HG03571 (cell line): ENCODE results near the gene SRGAP3.

ENCODE experiments used
- ATAC-seq: cut with Tn5 transposase; IDR thresholded peaks from one replicate; pipeline ENCODE4 v1.9.1; 2021; ENCODE audit not compliant: unreplicated experiment

The SRGAP3 gene

DNA sequence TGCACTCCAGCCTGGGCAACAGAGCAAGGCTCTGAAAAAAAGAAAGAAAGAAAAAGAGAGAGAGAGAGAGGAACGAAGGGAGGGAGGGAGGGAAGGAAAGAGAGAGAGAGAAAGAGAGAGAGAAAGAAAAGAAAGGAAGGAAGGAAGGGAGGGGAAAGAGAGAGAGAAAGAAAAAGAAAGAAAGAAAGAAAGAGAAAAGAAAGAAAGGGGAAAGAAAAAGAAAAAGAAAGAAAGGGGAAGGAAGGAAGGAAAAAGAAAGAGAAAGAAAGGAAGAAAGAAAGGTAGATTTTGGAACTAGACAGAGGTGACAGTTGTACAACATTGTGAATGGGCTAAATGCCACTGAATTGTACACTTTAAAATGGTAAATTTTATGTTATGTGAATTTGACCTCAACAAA, 5.3 kb upstream of the SRGAP3 start:
- ATAC-seq, result no peak

DNA sequence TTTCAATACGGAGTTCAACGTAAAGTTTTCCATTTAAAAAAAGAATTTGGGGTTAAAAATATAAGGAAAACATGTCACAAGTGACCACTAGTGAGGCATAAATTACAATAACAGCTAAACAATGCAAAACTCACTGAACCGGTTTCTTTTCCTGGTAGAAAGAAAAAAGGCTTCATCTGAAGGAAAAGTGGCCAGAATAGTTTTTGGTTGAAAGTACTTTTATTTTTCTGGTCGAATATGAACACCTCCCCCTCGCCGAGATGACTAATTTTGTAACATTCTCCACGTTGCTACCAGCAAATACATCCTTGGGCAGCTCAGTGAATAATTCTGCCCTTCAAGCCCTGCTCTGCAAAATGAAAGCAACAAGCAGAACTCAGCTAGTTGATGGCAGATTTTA, 3.9 kb upstream of the SRGAP3 start:
- no peak for ATAC-seq

DNA sequence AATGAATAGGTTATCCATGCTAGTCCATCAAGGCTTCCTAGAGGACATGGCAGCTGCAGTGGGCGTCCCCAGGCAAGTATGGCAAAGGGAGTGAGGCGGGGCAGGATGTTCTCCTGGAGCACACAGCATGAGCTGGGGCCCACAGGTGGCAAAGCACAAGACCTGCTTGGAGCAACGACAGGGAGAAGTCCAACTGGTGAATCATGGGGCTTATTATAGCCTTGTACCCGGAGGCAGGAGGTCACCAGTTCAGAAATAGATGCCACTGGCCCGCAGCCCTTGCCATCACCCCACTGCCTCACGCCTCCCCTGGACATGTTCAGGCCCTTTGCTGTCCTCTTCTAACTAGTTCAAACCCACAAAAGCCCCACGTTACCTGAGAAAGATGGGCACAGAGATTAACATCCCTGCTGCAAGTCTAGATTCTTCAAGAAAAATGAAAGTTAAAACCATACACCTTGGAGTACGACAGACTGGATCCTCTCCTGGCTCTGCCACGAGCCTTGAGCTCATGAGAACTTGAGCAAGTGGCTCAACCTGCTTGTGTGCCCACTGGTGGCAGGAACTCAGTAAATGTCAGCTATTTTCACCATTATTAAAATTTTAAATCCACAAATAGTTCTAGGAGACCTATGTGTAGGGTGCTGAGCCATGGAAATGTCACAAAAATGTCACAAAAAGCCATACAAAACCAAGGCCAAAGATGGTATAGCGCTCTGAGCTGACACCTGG, 1.8 kb upstream of the SRGAP3 start:
- no peak for ATAC-seq

DNA sequence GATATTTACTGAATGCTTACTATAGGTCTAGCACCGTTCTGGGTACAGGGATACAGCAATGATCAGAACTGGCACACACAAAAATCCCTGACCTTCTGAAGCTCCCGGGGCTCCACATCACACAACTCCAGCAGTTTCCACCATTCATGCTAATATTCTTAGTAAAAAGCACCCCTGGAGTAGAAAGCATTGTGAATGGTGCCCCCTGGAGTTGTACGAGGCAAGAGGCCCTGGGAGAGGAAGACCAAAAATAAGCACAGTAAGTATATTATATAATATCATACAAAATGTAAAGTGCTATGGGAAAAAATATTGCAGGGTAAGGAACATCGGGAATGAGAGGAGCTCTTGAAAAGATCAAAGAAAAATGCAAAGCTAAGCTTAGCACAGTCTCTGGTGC, 790 bp upstream of the SRGAP3 start:
- ATAC-seq, result no peak

DNA sequence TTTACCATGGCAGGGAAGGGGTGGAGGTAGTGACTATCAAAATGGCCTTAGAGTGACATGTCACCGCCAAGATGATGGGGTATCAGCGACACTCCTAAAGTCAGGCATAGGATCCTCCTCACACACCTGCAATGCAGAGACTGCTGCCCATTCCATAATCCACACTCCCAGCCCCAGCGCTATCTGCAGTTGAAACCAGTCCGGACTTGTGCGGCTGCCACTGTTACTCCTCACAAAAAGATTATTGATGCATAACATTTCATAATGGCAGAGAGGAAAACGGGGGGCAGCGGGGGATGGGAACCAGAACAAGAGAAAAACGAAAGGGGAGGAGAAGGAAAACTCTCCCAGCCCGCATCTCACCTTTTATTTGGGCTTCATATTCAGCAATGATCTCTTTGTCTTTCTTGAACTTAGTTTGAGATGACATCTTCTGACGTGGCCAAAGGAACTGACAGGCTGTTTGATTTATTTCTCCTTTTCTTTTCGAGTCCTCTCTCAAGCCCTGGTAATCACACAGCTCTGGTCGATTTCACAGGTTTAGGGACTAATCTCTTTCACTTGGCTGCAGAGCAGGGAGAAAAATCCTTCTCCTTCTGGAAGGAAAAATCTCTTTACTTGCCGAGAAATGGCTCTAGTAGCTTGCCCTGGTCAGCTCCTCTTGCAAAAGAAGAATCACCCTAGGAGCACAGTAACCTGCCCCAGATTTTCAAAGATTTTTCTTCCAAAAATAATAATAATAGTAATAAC, 749 bp downstream of the SRGAP3 start:
- no peak for ATAC-seq

DNA sequence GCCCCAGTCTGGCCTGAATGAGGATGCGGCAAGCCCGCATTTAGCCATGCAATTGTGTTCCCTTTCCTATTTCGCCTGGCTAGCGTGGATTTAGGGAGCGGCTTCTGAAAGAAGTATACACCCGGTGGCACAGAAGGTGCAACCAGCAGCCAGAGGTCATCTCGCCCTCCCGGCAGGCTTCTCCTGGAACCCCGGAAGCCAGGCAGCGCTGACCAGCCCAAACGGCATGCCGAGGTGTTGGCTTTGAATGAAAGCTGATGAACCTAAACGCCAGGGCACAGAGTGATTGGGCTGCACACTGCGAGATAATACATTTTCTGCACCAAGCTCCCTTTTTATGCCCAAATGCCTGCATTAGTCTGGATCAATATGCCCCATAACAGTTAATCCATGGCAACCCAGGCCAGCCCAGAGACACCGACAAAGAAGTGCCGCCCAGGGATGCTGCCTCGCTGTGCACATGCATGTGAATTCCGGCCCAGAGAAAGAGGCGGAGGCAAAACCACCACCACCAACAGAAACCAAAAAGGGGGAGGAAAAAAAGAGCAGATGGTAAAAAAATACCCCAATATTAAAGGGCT, 1.4 kb downstream of the SRGAP3 start:
- no peak for ATAC-seq

DNA sequence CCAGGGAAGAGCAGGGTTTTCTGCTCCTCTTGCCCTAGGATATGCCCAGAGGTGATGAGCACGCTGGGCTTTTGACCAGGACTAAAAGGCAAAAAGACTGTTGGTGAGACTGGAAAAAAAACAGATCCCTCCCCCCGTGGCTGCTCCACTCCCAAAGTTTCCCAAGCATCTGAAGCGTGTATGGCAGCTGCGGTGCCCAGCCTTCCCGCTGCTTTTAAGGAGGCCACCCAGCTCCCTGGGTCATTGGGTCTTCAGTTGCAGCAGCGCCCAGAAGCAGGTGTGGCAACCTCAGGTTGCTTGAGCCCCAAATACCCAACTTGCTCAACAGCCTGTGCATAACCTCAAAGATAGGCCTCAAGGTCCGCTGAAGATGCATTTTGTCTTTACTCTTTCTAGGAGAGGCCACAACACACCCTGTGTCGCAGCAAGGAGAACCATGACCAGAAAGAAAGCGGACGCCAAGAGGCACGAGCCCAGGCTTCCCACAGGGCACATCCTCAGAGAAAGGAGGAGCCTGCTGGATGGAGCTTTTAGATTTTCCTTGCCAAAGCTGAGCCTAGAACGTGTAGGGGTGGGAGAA, 2.0 kb downstream of the SRGAP3 start:
- no peak for ATAC-seq

DNA sequence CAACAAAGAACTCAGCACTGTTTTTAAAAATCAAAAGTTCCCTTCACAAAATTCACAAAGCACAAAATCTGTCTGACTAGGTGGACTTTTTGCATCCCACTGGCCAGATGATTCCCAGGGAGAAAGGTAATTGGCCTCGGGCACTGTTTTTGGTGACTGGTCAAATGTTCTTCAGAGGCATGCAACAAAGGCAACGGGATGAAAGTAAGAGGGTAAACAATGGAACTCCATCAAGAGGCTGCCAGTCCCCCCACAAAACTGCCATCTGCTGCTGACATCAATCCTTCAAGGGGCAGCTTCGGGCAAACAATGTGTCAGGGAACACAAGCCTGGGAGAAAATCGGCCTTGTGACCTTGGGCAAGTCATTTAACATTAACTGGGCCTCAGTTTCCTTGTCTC, 3.3 kb downstream of the SRGAP3 start:
- no peak for ATAC-seq

DNA sequence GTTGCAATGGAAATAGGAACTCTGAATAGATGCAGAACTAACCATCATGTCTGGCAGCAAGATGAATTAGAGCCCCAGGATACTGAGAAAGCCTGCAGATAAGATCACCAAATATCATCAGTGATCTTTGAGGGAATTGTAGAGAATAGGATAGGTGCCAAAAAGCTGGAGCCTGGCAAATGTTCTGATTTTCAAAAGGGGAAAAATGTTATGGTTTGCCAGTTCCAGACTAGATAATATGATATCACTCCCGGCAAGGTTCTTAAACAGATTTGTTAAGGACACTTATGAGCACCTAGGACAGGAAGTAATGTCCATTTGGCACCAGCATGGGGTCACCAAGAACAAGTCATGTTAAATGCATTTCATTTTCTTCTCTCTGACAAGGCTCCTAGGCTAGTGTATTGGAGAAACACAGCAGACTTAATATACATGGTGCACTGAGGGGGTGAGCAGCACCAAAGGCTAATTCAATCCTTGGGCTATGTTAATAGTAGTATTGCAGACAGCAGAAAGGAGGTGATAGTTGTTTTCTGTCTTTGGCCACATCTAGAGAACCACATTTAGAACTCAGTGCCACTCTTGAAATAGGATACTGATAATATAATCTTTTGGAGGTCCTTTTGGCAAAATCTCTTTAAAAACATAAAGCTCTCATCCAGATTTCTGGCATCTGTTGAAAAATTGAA, 4.8 kb downstream of the SRGAP3 start:
- no peak for ATAC-seq

DNA sequence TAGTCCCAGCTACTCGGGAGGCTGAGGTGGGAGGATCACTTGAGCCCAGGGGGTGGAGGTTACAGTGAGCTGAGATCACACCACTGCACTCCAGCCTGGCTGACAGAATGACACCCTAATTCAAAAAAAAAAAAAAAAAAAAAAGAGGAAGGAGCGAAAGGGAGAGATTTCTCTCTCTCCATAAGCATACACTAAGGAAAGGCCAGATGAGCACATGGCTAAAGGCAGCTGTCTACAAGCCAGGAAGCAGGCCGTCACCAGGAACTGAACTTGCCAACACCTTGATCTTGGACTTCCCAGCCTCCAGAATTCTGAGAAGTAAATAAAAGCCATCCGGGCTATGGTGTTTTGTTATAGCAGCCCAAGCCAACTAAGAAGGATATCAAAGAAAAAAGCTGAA, 7.5 kb downstream of the SRGAP3 start:
- ATAC-seq, result no peak

DNA sequence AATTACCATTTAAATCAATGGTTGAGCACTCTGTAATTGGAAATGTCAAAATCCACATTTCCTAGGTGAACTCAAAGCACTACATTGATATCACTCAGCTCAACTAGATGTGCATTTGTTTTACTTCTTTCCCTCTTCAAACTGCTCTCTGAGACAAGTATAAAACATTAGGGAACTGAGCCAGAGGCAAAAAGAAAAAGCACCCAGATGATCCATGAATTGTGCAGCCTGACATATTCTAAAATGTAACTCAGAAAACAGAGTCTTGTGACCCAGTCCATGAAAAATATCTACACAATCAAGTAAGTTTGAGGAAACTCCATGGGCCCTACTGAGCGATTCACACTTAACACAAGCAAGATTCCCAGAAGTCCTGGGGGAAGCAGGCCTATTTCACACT, 9.8 kb downstream of the SRGAP3 start:
- no peak for ATAC-seq

DNA sequence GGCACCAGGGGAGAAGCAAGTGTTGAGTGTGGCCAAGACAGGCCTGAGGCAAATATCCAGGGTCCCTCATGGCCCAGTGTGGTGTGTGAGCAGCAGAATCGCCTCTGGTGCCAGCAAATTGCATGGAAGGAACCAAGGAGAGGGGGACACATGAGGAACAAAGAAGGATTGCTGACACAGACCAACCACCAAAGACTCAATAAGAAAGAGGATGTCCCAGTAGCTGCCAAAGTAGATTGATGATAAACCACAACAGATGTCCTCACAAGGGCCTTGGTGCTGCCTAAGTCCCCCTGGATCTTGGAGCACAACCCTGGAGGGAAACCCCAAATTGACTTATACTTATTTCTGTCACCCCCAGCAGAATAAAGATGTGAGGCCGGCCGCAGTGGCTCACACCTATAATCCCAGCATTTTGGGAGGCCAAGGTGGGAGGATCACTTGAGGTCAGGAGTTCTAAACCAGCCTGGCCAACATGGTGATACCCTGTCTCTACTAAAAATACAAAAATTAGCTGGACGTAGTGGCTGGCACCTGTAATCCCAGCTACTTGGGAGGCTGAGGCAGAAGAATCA, 10.6 kb downstream of the SRGAP3 start:
- no peak for ATAC-seq

DNA sequence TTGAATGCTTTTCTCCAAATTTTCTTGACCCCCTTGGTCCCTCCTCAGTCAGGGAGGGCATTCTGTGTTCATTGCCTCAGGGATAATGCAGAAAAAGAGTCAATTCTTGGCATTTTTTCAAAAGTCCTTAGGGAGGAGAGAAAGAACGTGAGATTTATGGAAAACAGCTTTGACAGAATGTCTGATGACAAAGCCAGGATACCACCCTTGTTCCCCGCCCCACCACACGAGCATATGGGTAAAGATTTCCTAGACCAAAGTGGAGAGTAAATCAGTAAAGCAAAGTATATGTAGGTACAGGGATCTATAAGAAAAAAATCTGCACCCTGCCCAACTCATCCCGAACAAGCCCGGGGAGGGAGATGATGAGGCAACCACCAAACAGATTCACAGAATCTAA, 11.2 kb downstream of the SRGAP3 start:
- no peak for ATAC-seq

DNA sequence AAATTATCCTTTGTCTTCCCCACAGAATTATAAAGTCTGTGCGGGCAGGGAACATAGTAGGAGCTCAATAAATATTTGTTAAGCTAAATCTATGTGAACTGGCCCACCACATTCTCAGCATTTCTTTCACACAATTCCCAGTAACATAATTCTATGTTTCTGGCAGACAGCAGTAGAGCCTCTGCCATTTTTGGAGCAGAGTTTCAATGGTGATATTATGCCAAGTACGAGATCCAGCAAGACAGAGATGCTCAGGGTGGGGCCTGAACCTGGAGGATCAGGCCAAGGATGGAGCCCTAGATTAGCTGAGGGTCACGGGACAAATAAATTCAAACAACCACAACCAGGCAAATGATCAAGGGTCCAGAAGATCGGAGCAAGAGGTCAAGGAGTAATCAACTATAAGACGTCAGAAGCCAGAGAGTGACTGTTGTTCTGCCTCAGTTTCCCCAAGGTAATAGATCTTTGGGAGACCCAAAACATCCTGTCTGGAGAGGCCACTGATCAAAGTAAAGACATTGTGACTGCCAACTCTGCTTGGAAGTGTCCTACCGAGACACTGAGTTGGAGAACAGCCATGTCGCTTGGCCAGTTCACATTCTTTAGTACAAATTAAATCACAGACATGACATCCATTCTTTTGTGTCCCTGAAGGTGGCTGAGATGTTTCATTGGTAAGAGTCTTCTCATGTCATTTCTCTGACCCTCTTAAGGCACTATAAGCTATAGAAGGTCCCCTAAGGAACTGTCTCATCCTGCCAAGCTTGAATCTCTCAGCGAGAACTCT, 15.4 kb downstream of the SRGAP3 start:
- ATAC-seq, result no peak

DNA sequence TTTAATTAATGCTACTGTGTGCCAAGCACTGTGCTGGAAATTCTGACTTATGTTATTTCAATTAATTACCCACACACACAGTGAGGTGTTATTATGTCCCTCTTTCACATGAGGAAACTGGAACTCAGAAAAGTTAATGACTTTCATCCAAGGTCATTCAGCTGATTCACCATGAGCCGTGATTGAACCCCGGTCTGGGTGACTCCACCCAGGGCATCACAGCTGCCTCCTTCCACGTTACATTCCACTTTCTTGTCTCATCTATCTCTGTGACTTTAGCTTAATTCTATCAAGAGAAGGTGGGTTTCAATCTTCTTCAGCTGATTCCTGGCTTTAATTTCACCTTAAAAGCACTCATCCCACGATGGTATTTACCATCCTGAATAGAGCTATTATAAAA, 16.3 kb downstream of the SRGAP3 start:
- no peak for ATAC-seq

DNA sequence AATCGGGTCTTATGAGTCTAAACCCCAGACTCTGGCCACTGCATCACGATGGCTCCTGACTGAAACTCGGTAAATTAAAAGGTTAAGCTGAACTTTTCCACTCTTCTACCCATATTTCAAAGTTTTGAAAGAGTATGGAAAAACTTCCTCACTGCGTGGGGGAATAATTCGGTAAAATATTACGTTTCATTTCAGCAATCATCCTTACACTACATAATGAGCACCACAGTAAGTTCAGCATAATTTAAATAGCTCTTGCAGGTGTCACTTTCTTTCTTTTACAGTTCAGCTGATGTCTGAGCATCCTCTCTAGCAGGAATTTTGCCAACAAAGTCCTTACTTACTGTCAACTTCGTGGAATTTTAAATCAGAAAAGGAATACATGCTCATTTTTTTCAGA, 17.5 kb downstream of the SRGAP3 start:
- ATAC-seq, result no peak

DNA sequence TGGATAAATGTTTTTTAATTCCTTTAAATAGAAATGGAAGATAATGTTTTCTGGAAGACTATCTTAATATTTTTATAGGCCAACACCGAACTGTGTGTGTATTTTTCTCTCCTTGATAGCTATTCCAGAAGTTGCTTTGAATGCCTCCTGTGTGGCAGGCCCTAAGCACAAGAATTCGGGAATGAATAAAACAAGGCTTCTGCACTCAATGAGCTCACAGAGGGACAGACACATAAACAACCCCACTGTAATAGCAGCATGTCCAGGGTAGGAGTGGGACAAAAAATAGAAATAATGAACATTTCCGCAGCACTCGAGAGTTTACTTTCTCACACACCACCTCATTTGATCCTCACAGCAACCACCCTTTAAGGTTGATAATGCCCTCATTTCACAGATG, 18.0 kb downstream of the SRGAP3 start:
- ATAC-seq, result no peak

DNA sequence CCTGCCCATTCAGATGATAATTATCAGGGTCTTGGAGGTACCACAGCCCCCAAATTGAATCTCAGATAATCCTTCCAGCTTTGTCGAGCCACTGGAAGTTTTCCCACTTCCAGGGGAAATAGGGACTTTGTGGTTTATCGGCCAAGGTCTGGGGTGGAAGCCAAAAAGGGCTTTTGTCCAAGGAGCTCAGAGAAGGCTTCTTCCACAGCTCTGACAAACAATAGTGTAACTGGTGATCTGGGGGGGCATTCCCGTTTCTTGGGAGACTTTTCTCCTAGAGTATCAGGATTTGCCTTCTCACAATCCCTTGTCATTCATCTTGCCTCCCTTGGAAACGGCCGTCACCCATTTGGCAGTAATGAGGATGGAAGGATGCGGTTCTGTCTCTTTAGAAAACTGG, 18.4 kb downstream of the SRGAP3 start:
- no peak for ATAC-seq

DNA sequence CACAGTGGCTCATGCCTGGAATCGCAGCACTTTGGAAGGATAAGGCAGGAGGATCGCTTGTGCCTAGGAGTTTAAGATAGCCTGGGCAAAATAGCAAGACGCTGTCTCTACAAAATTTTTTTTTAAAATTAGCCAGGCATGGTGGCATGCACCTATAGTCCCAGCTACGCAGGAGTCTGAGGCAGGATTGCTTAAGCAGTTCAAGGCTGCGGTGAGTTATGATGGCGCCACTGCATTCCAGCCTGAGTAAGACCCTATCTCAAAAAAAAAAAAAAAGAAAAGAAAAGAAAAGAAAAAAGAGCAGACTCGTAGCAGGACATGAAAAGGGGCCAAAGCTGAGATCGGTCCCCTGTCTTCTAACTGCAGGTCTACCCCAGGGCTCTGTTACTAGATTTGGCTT, 18.9 kb downstream of the SRGAP3 start:
- no peak for ATAC-seq

DNA sequence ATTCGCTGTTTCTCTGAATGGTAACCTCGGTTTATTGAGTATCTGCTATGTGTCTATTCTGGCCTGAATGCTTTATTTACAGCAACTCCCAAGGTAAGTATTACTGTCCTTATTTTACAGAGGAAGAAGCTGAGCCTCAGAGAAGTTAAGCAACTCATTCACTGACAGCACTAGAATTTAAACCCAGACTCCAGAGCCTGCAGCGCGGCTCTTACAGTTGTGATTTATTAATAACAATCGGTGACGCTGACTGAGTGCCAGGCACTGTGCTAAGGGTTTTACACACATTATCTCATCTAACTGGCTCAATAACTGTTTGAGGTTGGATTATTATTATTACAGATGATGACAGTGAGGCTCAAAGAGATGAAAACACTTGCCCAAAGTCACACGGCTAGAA, 19.6 kb downstream of the SRGAP3 start:
- ATAC-seq, result no peak
